Caco-2 (cell line): Measurements from ENCODE around the gene MYO15A. TPM values are rescaled to one million over a fixed set of nuclear protein-coding genes. Genes with fewer than 3 reads are reported as not detected.

Source experiments
- BruUV-seq: library from RNA; stranded (reverse); fragments of 400-500 nt; replicated peaks from 2 replicates; lab custom pipeline; 2021; lab: Mats Ljungman, UMichigan
- CTCF ChIA-PET: fragments of 300-600 bp; sonication (Branson Sonifier 250); formaldehyde crosslinking; loops from one replicate; lab custom pipeline; 2022; ENCODE audit warnings: antibody characterized with exemption; lab: Charles Lee
- POLR2A ChIA-PET: fragments of 300-600 bp; sonication (Branson Sonifier 250); formaldehyde crosslinking; loops from one replicate; lab custom pipeline; 2022; ENCODE audit warnings: antibody characterized with exemption; lab: Charles Lee
- DNase-seq, 2 experiments: peaks; one replicate each; pipeline versions ENCODE4 v3.0.0 to v3.0.0-alpha.2; 2020 to 2022
- H3K27me3 ChIP-seq: replicated peaks from 2 replicates; pipeline ENCODE4 v1.6.0; 2011; ENCODE audit warnings: low read length; ENCODE audit not compliant: control insufficient read depth, insufficient read depth
- H3K36me3 ChIP-seq: 2 replicates; pipeline ENCODE4 v1.5.1; 2011; ENCODE audit warnings: low read length; ENCODE audit not compliant: control insufficient read depth, insufficient read depth
- H3K4me1 ChIP-seq: fragments of 250-450 bp; sonication (Bioruptor Pico); 2 replicates; pipeline ENCODE4 v1.5.1; 2020; ENCODE audit warnings: mild to moderate bottlenecking
- H3K4me3 ChIP-seq: 2 replicates; pipeline ENCODE4 v1.5.1; 2011; ENCODE audit warnings: low read depth, mild to moderate bottlenecking, control low read depth, low read length
- H3K9me3 ChIP-seq: fragments of 250-450 bp; sonication (Bioruptor Pico); 2 replicates; pipeline ENCODE4 v1.5.1; 2020; ENCODE audit warnings: mild to moderate bottlenecking, moderate library complexity
- H3K27ac Mint-ChIP-seq: one replicate; pipeline ENCODE4 v1.8.0; 2022; ENCODE audit warnings: mixed read lengths; ENCODE audit not compliant: unreplicated experiment
- H3K27me3 Mint-ChIP-seq: one replicate; pipeline ENCODE4 v1.8.0; 2022; ENCODE audit warnings: mixed read lengths; ENCODE audit not compliant: insufficient read depth, unreplicated experiment
- H3K36me3 Mint-ChIP-seq: one replicate; pipeline ENCODE4 v1.8.0; 2022; ENCODE audit warnings: mild to moderate bottlenecking, mixed read lengths; ENCODE audit not compliant: insufficient read depth, unreplicated experiment
- H3K4me1 Mint-ChIP-seq: one replicate; pipeline ENCODE4 v1.8.0; 2022; ENCODE audit warnings: low read depth, mixed read lengths; ENCODE audit not compliant: unreplicated experiment
- H3K4me3 Mint-ChIP-seq: one replicate; pipeline ENCODE4 v1.8.0; 2022; ENCODE audit warnings: mild to moderate bottlenecking, moderate library complexity, mixed read lengths; ENCODE audit not compliant: unreplicated experiment
- H3K9me3 Mint-ChIP-seq: one replicate; pipeline ENCODE4 v1.8.0; 2022; ENCODE audit warnings: mixed read lengths; ENCODE audit not compliant: unreplicated experiment
- intact Hi-C: fragments of 100-400 bp; cut with micrococcal nuclease; formaldehyde crosslinking; loops from one replicate; pipeline ENCODE4 v1.10.0; 2022; ENCODE audit not compliant: unreplicated experiment
- total RNA-seq: library from RNA; stranded (reverse); gene quantifications from 2 replicates; pipeline ENCODE4 v1.2.3, GENCODE V29; 2022
- TF ChIP-seq, protein P1 (sequence below), 2 experiments: fragments of 200-600 bp in 1 of 2; IDR thresholded peaks; 1 replicate in 1 of 2; 2 replicates in 1 of 2; pipeline versions ENCODE4 v1.5.1 to v1.8.0; 2011 to 2022; ENCODE audit warnings: antibody characterized with exemption in 1 of 2, control low read depth in 1 of 2, inconsistent platforms in 1 of 2, low read depth in 1 of 2, low read length in 1 of 2, mild to moderate bottlenecking in 1 of 2, moderate library complexity in 1 of 2; ENCODE audit not compliant: insufficient read depth in 1 of 2, severe bottlenecking in 1 of 2, unreplicated experiment in 1 of 2

MYO15A gene
- total RNA-seq, 1 experiment from 2014 or later = not detected

DNA sequence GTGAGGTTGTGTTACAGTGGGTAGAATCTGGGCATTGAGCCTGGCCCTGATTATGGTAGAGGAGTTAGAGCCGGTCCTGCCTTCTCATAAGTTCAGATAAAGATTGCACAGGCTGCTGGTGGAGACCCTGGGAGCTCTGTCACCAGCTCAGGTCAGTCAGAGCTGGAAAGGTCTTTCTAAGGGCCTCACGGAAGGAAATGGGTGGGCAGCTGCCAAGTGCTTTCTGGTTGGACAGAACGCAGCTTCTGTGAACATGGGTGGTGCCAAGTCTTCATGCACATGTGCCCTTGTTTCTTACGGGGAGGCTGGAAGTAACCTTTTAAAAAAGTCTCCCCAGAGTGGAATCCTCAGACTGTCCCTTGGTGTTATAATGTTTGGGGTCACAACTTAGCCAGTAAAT lies 90.0 kb downstream of the MYO15A start:
- no peak overlapping the region for H3K4me3 ChIP-seq
- DNase-seq = no peak
- H3K36me3 Mint-ChIP-seq = peaks cover 91% of the 10 kb centered on the region
- no peak overlapping the region for H3K4me3 Mint-ChIP-seq
- H3K27ac Mint-ChIP-seq = no peak overlapping the region
- H3K9me3 ChIP-seq = no peaks in the 10 kb centered on the region
- H3K27me3 Mint-ChIP-seq = no peaks in the 10 kb centered on the region
- TF ChIP-seq, protein P1, sequence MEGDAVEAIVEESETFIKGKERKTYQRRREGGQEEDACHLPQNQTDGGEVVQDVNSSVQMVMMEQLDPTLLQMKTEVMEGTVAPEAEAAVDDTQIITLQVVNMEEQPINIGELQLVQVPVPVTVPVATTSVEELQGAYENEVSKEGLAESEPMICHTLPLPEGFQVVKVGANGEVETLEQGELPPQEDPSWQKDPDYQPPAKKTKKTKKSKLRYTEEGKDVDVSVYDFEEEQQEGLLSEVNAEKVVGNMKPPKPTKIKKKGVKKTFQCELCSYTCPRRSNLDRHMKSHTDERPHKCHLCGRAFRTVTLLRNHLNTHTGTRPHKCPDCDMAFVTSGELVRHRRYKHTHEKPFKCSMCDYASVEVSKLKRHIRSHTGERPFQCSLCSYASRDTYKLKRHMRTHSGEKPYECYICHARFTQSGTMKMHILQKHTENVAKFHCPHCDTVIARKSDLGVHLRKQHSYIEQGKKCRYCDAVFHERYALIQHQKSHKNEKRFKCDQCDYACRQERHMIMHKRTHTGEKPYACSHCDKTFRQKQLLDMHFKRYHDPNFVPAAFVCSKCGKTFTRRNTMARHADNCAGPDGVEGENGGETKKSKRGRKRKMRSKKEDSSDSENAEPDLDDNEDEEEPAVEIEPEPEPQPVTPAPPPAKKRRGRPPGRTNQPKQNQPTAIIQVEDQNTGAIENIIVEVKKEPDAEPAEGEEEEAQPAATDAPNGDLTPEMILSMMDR (IDR thresholded peaks at IDR 0.05; ENCODE audit: insufficient read depth in 1 of 2, low read depth in 1 of 2, low read length in 1 of 2, severe bottlenecking in 1 of 2, unreplicated experiment in 1 of 2) = no peak
- POLR2A ChIA-PET = no interaction called here
- peaks cover 11% of the 10 kb centered on the region for H3K36me3 ChIP-seq
- BruUV-seq = no TSS peak
- peaks cover 10% of the 10 kb centered on the region for H3K4me1 Mint-ChIP-seq
- intact Hi-C loops = no loop called here
- no peaks in the 10 kb centered on the region for H3K27me3 ChIP-seq
- CTCF ChIA-PET = no interaction called here
- peaks cover 14% of the 10 kb centered on the region for H3K4me1 ChIP-seq
- no peaks in the 10 kb centered on the region for H3K9me3 Mint-ChIP-seq

DNA sequence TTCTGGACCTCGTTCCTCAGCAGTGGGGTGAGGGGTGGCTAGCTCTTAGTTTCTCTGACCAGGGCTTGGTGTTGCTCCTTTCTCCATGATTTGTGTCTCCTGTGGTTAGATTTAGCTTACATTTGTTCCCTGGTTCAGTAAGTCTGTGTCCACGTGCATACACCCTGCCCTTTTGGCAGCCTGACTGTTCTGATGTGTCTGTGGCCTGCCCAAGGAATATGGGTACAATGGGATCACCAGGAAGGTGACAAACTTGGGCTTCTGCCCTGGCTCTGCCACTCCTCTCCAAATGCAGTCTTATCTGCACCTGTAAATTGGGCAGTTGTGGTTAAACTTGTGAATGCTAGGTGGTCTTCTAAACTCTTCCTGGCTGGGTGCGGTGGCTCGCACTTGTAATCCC lies 92.6 kb downstream of the MYO15A start:
- intact Hi-C loops = loop anchor here (5.0 kb wide), 1 partner anchor 59 kb away; no protein-coding TSS in a partner anchor
- no peaks in the 10 kb centered on the region for H3K27me3 ChIP-seq
- H3K36me3 Mint-ChIP-seq = peaks cover 76% of the 10 kb centered on the region
- CTCF ChIA-PET = no interaction called here
- H3K4me3 ChIP-seq = no peak overlapping the region
- H3K4me1 ChIP-seq = peaks cover 19% of the 10 kb centered on the region
- H3K9me3 Mint-ChIP-seq = no peaks in the 10 kb centered on the region
- H3K36me3 ChIP-seq = peaks cover 6% of the 10 kb centered on the region
- peaks cover 12% of the 10 kb centered on the region for H3K4me1 Mint-ChIP-seq
- no peaks in the 10 kb centered on the region for H3K9me3 ChIP-seq
- TF ChIP-seq, protein P1 (IDR thresholded peaks at IDR 0.05; ENCODE audit: insufficient read depth in 1 of 2, low read depth in 1 of 2, low read length in 1 of 2, severe bottlenecking in 1 of 2, unreplicated experiment in 1 of 2) = no peak
- no peak overlapping the region for H3K4me3 Mint-ChIP-seq
- H3K27ac Mint-ChIP-seq = no peak overlapping the region
- POLR2A ChIA-PET = no interaction called here
- DNase-seq = no peak
- H3K27me3 Mint-ChIP-seq = no peaks in the 10 kb centered on the region
- no TSS peak for BruUV-seq

DNA sequence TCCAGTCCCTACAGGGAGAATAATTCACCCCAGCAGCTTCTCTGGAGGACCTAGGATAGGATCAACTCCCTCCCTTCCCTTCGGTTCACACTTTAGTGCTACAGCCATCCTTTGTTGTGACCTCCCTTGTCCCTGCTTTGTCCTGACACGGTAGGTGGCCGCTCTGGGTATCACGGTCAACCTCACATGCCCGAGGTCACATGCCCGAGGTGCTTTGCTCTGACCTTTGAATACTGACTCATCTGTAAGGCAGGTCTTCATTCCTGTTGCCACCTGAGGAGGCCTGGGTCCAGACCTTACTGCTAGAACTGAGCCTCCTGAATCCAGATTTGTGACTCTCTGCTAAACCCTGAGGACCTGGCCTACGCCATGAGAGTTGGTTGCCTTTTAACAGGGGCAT lies 94.8 kb downstream of the MYO15A start:
- H3K9me3 Mint-ChIP-seq = no peaks in the 10 kb centered on the region
- Histone ChIP-seq H3K4me3 (no peak overlapping the region), H3K27me3 (no peaks in the 10 kb centered on the region), H3K4me1 (peaks cover 19% of the 10 kb centered on the region), H3K9me3 (no peaks in the 10 kb centered on the region), H3K36me3 (peaks cover 5% of the 10 kb centered on the region)
- POLR2A ChIA-PET = no interaction called here
- no peaks in the 10 kb centered on the region for H3K27me3 Mint-ChIP-seq
- CTCF ChIA-PET = interaction anchor here (0.7 to 1.5 kb wide), 4 partner anchors 15 to 156 kb away, joined by 3 to 6 read pairs (median 4); partner anchors contain the start of gene ALKBH5
- H3K36me3 Mint-ChIP-seq = peaks cover 73% of the 10 kb centered on the region
- TF ChIP-seq, protein P1 (IDR thresholded peaks at IDR 0.05; ENCODE audit: insufficient read depth in 1 of 2, low read depth in 1 of 2, low read length in 1 of 2, severe bottlenecking in 1 of 2, unreplicated experiment in 1 of 2) = no peak
- BruUV-seq = no TSS peak
- peak overlapping the region; percentile 88 for H3K27ac Mint-ChIP-seq
- DNase-seq = peak; percentile 78 to 83
- intact Hi-C loops = loop anchor here (5.0 kb wide), 1 partner anchor 61 kb away; no protein-coding TSS in a partner anchor
- H3K4me3 Mint-ChIP-seq = peak overlapping the region; percentile 44
- peaks cover 12% of the 10 kb centered on the region for H3K4me1 Mint-ChIP-seq
